Measurements from ENCODE around the gene MBD2.

MBD2 gene

DNA sequence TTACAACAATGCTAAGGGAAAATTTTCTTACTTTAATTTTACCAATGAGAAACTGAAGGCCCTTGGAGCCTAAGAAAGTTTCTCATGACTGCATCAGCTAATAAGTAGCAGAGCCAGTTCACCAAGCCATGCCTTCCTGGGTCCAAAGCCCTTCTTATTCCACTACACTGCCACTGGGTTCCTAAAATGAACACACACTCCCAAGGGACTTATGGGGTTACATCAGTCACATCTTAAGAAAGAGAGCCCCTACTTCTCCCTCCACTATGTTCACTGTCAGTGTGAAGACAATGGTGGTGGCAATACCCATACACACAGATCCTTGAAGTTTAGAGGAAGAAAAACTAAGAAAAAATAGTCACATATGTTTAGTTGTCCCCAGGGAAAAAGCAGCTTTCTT, 20.6 kb downstream of the MBD2 start:
- DNase-seq (ENCODE audit: low spot score), result no peak

DNA sequence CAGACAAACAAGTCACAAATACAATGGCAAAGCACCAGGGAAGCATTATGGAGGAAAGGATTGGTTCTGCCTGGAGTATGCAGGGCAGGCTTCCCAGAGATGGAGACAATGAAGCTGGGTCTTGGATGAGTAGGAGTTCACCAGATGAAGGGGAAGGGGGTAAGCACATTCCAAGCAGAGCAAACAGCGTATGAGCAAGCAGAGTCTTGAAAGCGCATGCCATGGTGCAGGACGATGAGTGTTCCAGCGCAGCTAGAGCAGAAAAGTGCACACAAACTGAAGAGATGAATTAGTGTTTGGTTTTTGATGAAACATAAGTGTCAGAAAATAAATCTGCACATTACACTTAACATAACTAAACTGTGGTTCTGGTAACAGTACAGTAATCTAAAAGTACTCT, 21.6 kb downstream of the MBD2 start:
- no peak for FAIRE-seq
- no peak for DNase-seq (ENCODE audit: low spot score)

More for the DNA sequence above, 20.6 kb downstream of the MBD2 start:
- no peak for FAIRE-seq

DNA sequence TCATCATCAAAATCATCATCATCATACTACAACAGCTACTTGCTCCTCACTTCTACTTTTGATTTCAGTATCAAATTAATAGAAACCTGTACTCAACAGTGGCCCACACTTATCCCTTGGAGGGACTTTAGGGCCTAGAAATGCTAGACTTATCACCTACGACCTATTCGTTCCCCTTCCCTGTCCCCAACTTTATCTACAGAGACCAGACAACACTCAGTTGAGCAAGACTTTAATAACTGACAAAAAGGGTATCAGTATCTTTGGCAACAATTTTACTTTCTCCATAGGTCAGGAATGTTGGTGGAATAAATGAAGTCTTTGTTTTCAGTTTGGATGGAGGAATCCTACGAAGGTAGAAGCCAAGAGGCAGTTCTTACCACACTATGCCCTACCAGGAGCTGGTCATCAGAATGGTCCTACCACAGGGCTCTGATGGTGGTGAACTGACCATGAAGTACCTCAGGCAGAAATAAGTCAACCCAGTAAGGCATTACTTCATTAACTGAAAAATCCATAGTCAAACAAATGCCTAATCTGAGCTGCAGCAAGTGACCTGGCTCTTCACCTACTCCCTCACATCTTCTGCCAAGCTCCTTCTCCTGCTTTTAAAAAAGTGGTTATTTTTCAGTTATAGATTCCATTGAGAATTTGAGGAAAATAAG, 26.6 kb downstream of the MBD2 start:
- FAIRE-seq (no peak), DNase-seq (ENCODE audit: low spot score) (no peak)

- DNase-seq (ENCODE audit: low spot score), result no peak
- FAIRE-seq, result no peak
Measured at GRCh38 chr18:54193786-54194185, 30.7 kb downstream of the MBD2 start.

DNA sequence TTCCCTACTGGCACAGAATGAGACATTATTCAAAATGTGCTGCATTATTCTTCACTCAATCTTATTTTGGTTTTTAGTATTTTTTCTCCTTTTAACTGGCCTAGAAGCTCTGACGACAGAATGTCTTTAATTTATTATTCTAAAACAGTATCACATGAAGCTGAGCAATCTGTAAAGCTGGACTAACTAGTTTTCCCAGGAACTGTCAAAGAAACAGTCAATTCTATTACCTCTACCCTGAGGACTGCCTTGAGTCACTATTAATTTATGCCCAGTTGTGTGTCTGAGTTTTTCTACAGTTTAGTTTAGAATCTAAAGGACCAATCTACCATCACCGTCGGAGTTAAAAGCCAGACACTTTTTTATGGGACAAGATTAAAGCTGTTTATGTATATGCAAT, 31.6 kb downstream of the MBD2 start:
- DNase-seq (ENCODE audit: low spot score) (no peak), FAIRE-seq (no peak)

GRCh38 chr18:54192415-54192814, 32.1 kb downstream of the MBD2 start:
- DNase-seq (ENCODE audit: low spot score), result no peak
- no peak for FAIRE-seq

DNA sequence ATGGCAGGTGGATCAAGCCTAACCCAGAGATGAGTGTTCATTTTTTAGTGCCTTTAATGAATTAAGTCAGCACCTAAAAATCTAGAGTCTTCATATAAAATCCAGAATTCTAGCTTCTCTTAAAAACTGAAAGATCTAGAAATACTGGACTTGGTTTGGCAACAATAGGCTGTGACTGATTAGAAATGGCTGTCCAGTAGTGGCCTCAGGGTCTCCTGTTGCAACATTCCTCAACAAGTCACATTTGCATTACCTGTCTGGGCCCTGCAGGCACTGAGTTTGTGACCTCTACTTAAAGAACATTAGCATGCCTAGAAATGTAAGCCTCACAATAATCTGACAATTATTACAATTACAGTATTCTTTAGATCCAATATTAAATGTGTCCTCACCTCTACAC, 33.1 kb downstream of the MBD2 start:
- DNase-seq (ENCODE audit: low spot score) (no peak), FAIRE-seq (no peak)

DNA sequence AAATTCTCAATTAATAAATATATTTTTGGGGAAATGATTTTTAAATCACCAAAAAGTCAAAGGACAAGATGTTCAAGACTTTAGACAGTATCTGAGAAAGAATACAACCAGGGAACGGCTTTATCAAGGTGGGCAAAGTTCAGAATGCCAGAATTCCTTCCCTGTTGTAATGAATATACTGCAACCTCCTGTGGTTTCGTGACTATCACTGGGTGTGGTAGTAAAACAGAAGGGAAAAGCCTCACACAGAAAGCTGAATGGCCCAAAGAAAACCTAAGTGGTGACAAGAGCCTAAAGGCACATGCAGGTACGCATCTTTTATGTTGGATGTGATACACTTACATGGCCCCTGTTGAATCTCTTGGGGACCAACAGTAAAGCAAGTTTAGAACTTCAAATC, 37.1 kb downstream of the MBD2 start:
- DNase-seq (ENCODE audit: low spot score) (no peak), FAIRE-seq (no peak)

GRCh38 chr18:54184836-54185235, 39.6 kb downstream of the MBD2 start:
- FAIRE-seq, result no peak
- no peak for DNase-seq (ENCODE audit: low spot score)

DNA sequence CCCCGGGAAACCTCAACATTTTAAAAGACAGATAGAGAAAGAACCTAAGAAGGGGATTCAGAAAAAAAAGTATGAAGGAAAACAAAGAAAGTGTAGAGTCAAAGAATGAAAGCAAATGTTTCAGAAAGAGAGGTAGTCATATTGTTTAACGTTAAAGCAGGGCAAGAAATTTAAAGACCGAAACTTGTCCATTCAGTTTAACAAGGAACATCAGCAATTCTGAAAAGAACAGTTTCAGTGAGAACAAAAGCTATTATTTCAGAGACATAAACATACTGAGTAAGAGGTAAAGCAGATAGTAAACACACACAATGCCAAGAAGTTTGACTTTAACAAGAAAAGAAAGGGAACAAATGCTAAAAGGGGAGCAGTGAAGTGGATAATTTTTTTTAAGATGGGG, 41.1 kb downstream of the MBD2 start:
- FAIRE-seq, result no peak

DNA sequence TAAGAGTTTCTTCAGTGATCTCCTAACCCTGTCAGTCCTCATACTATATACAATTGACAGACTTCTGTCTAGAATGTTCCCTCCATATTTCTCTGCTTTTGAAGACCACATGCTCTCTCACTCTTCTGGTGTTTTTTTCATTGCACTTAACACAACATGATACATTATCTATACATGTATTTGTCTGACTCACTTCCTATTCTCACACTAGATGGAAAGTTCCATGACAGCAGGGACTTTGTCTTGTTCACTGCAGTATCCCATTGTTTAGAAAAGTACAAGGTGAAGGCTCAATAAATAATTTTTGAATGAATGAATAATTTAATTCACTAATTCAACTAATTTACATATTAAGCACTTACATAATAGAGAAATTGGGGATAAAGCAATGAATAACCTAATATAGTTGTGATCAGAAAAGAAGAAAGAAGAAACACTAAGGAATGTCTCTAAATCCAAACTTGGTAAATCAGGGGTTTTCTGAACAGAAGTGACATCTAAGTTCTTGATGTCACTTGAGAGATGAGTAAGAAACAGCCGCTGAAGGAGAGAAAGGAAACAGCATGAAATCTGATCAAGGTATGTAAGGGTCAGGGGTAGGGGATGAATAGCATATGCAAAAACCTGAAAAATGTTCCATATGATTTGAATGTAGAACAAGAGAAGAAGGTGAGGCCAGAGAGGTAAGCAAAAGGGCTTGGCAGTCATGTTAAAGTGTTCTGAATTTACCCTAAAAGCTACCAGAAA, 42.4 kb downstream of the MBD2 start:
- FAIRE-seq (no peak), DNase-seq (ENCODE audit: low spot score) (no peak)

More for the DNA sequence above, 41.1 kb downstream of the MBD2 start:
- no peak for DNase-seq (ENCODE audit: low spot score)

GRCh38 chr18:54173980-54174630, 50.4 kb downstream of the MBD2 start:
- DNase-seq (ENCODE audit: low spot score) (no peak), FAIRE-seq (no peak)

DNA sequence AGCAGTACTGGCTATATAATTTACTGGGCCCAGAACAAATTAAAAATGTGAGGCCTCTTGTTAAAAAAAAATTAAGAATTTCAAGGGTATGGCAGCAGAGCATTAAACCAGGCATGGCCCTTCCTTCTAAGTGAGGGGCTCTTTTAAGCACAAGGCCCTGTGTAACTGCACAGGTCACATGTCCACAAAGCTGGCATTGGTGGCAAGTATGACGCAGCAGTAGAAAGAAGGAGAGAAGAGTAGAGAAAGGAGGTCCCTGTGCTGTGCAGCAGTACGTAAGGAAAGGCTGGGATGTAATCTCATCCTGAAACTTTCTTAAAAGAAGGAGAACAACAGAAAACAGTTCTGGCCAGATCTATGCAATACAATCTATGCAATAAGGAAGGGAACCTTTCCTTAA, 51.2 kb downstream of the MBD2 start:
- FAIRE-seq (no peak), DNase-seq (ENCODE audit: low spot score) (no peak)

GRCh38 chr18:54169431-54170403, 54.8 kb downstream of the MBD2 start:
- FAIRE-seq, result no peak
- no peak for DNase-seq (ENCODE audit: low spot score)

- FAIRE-seq, result no peak
- DNase-seq (ENCODE audit: low spot score), result no peak
Measured at GRCh38 chr18:54165450-54165849, 59.0 kb downstream of the MBD2 start.

DNA sequence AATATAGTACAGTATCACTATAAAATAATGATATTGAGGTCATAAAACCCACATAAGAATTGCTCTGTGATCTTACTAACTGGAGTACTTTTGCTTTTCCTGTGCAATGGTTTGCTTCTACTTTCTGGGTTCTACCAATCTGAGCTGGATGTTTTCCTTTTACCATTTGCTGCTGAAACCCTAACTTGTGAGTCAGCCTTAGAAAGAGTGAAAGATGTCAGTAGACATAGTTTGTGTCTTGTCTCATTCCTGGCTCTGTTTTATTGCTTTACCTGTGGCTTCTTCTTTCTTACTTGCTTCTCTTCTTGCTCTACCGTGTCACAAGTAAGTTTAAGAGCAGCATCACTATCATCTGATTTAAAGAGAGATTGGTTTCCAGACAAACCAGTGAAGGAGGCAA, 61.0 kb downstream of the MBD2 start:
- no peak for FAIRE-seq
- peak; percentile 18 for DNase-seq (ENCODE audit: low spot score)

GRCh38 chr18:54162431-54162830, 62.0 kb downstream of the MBD2 start:
- FAIRE-seq, result peak; percentile 51
- DNase-seq (ENCODE audit: low spot score), result peak; percentile 38

- no peak for DNase-seq (ENCODE audit: low spot score)
- FAIRE-seq, result no peak
Measured at GRCh38 chr18:54161267-54161666, 63.2 kb downstream of the MBD2 start.

- FAIRE-seq (no peak), DNase-seq (ENCODE audit: low spot score) (no peak)
Measured at GRCh38 chr18:54159906-54160305, 64.6 kb downstream of the MBD2 start.

DNA sequence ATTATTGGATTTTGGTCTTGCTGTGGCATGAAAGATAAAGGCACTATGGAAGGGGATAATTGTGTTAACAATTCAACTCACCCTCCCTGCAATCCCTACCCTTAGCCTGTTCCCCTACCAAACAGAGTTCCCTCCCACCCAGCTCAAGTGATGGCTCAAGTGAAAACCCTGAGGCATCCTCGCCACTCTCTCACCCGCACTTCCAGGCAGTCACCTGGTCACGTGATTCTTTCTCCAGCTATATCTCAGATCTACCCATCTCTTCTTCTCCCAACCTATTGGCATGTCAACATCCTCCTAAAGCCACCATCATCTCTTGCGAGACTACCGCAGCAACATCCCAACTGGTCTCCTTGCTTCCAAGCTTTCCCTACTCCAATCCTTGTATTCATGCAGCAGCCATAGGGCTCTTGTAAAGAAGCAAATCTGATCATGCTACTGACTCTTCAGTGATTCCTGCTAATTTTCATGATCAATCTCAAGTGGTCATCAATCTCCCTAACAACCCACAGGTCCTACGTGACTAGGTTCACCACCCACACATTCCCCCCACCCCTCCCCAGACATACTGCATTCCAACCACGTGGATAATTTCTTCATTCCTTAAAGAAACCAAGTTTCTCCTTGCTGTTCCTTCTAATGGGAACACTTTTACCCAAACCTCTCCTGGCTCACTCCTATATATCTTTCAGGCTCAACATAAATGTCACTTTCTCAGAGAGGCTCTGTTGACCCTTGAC, 66.7 kb downstream of the MBD2 start:
- DNase-seq (ENCODE audit: low spot score), result no peak
- FAIRE-seq, result no peak

- no peak for DNase-seq (ENCODE audit: low spot score)
- no peak for FAIRE-seq
Measured at GRCh38 chr18:54155412-54155811, 69.1 kb downstream of the MBD2 start.

All from RCC 7860 (cell line).